ENCODE results near the gene RIT1. TPM values are rescaled to one million over a fixed set of nuclear protein-coding genes. Genes with fewer than 3 reads are reported as not detected.

Gene RIT1
- total RNA-seq, 1 experiment from 2014 or later = 21.9 TPM

DNA sequence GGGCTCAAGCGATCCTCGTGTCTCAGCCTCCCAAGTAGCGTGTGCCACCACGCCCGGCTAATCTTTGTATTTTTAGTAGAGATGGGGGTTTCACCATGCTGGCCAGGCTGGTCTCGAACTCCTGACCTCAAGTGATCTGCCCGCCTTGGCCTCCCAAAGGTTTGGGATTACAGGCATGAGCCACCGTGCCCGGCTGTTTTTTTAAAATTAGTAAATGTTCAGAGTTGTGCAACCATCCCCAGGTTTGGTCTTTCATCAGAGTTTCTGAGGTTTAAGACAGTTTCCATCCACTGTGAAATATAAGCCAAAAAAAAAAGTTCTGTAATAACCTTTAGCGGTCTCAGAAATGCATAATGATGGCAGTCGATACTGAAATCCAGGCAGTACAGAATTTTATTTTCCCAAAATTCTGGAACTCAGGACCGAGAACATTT is 52.3 kb downstream of the RIT1 start:
- H3K27ac Mint-ChIP-seq (ENCODE audit: unreplicated experiment) = peak overlapping the region; percentile 40
- H3K36me3 Mint-ChIP-seq (ENCODE audit: insufficient read depth, unreplicated experiment) = peaks cover 14% of the 10 kb centered on the region
- TF ChIP-seq, protein P1, sequence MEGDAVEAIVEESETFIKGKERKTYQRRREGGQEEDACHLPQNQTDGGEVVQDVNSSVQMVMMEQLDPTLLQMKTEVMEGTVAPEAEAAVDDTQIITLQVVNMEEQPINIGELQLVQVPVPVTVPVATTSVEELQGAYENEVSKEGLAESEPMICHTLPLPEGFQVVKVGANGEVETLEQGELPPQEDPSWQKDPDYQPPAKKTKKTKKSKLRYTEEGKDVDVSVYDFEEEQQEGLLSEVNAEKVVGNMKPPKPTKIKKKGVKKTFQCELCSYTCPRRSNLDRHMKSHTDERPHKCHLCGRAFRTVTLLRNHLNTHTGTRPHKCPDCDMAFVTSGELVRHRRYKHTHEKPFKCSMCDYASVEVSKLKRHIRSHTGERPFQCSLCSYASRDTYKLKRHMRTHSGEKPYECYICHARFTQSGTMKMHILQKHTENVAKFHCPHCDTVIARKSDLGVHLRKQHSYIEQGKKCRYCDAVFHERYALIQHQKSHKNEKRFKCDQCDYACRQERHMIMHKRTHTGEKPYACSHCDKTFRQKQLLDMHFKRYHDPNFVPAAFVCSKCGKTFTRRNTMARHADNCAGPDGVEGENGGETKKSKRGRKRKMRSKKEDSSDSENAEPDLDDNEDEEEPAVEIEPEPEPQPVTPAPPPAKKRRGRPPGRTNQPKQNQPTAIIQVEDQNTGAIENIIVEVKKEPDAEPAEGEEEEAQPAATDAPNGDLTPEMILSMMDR (IDR thresholded peaks at IDR 0.05; ENCODE audit: insufficient read depth in 1 of 2, low read depth in 1 of 2, low read length in 1 of 2, severe bottlenecking in 1 of 2, unreplicated experiment in 1 of 2) = no peak
- no TSS peak for BruUV-seq (replicated peaks)
- Histone ChIP-seq H3K4me3 (ENCODE audit: low read depth, low read length) (peak overlapping the region; percentile 48), H3K4me1 (peaks cover 6% of the 10 kb centered on the region), H3K9me3 (no peaks in the 10 kb centered on the region), H3K36me3 (ENCODE audit: control insufficient read depth, insufficient read depth, low read length) (no peaks in the 10 kb centered on the region; the same call in 1 of the 2 replicates), H3K27me3 (replicated peaks; ENCODE audit: control insufficient read depth, insufficient read depth, low read length) (no peaks in the 10 kb centered on the region)
- intact Hi-C loops (cut with micrococcal nuclease; ENCODE audit: unreplicated experiment) = loop anchor here (10.0 kb wide), 1 partner anchor 56 kb away; the partner anchor contains the start of gene RIT1
- peaks cover 5% of the 10 kb centered on the region for H3K27me3 Mint-ChIP-seq (ENCODE audit: insufficient read depth, unreplicated experiment)
- DNase-seq = no peak
- POLR2A ChIA-PET = interaction anchor here (0.6 kb wide), 2 partner anchors 14 to 119 kb away, joined by 3 read pairs; partner anchors contain the start of gene ARHGEF2
- peak overlapping the region; percentile 77 for H3K4me3 Mint-ChIP-seq (ENCODE audit: unreplicated experiment)
- peaks cover 6% of the 10 kb centered on the region for H3K4me1 Mint-ChIP-seq (ENCODE audit: low read depth, unreplicated experiment)
- no peaks in the 10 kb centered on the region for H3K9me3 Mint-ChIP-seq (ENCODE audit: unreplicated experiment)
- CTCF ChIA-PET = interaction anchor here (0.6 kb wide), 1 partner anchor 486 kb away, joined by 4 read pairs; no protein-coding TSS in a partner anchor

- intact Hi-C loops (cut with micrococcal nuclease; ENCODE audit: unreplicated experiment) = loop anchor here (10.0 kb wide), 1 partner anchor 58 kb away; the partner anchor contains the start of gene RIT1
- Mint-ChIP-seq H3K4me1 (ENCODE audit: low read depth, unreplicated experiment) (peaks cover 6% of the 10 kb centered on the region), H3K4me3 (ENCODE audit: unreplicated experiment) (peak within 1 kb of the TSS; percentile 93), H3K27ac (ENCODE audit: unreplicated experiment) (peak within 1 kb of the TSS; percentile 95), H3K9me3 (ENCODE audit: unreplicated experiment) (no peaks in the 10 kb centered on the region), H3K36me3 (ENCODE audit: insufficient read depth, unreplicated experiment) (peaks cover 27% of the 10 kb centered on the region), H3K27me3 (ENCODE audit: insufficient read depth, unreplicated experiment) (peaks cover 2% of the 10 kb centered on the region)
- H3K4me3 ChIP-seq (ENCODE audit: low read depth, low read length) = peak within 1 kb of the TSS; percentile 99
- TF ChIP-seq, protein P1 (IDR thresholded peaks at IDR 0.05; ENCODE audit: insufficient read depth in 1 of 2, low read depth in 1 of 2, low read length in 1 of 2, severe bottlenecking in 1 of 2, unreplicated experiment in 1 of 2) = no peak
- ChIA-PET POLR2A (interaction anchor here (0.5 to 0.7 kb wide), 3 partner anchors 33 to 794 kb away, joined by 3 to 9 read pairs (median 5); no protein-coding TSS in a partner anchor), CTCF (interaction anchor here (0.6 kb wide), 1 partner anchor 1563 kb away, joined by 6 read pairs; no protein-coding TSS in a partner anchor)
- H3K36me3 ChIP-seq (ENCODE audit: control insufficient read depth, insufficient read depth, low read length) = peaks cover 3% of the 10 kb centered on the region
- no peaks in the 10 kb centered on the region for H3K9me3 ChIP-seq
- BruUV-seq (replicated peaks) = no TSS peak
- peaks cover 6% of the 10 kb centered on the region for H3K4me1 ChIP-seq
- no peaks in the 10 kb centered on the region for H3K27me3 ChIP-seq (replicated peaks; ENCODE audit: control insufficient read depth, insufficient read depth, low read length)
- DNase-seq = peak; percentile 87 to 88
Observed at GRCh38 chr1:155856975-155857930, 53.9 kb downstream of the RIT1 start, which contains the start of gene GON4L. TSS of gene GON4L (minus strand) at chr1:155857214. CDS start at chr1:155853780, 3,434 bp downstream.
